ENCODE measurements around the gene SOCS7.

The SOCS7 gene

DNA sequence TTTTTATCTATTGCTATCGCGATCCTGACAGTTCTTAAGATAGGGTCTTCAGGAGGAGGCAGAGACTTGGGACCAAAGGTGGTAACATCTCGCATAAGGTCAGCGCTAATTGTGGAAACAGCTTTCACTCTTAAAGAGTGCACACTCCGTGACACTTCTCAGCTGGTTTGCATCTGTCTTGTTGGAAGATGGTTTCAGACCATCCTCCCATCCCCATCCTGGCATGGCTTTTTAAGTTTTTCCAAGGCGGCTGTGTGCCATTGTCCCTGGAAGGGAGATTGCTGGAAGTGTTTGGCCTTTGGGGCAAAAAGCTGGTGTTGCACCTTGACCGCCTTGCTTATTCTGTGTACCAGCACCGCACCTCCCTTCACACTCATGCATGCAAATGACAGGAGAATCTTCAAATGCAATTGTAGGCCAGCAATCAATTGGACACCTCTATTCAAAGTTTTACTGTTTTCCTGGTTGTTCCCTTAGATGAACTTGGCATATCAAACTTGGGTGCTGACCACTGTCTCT lies 1.5 kb downstream of the SOCS7 start:
- DNase-seq (ENCODE audit: low read depth) = peak; percentile 15
- TF ChIP-seq CTCF (conservative IDR thresholded peaks at IDR 0.05; ENCODE audit: control insufficient read depth, insufficient read depth, low read depth, low read length) = no peak
- peak overlapping the region; percentile 70 for H3K4me3 ChIP-seq (ENCODE audit: control insufficient read depth, low read depth, low read length)

- H3K4me3 ChIP-seq (ENCODE audit: control insufficient read depth, low read depth, low read length) = peak overlapping the region; percentile 70
- TF ChIP-seq CTCF (conservative IDR thresholded peaks at IDR 0.05; ENCODE audit: control insufficient read depth, insufficient read depth, low read depth, low read length) = no peak
- no peak for DNase-seq (ENCODE audit: low read depth)
Measured at GRCh38 chr17:38353668-38354067, 2.0 kb downstream of the SOCS7 start.

DNA sequence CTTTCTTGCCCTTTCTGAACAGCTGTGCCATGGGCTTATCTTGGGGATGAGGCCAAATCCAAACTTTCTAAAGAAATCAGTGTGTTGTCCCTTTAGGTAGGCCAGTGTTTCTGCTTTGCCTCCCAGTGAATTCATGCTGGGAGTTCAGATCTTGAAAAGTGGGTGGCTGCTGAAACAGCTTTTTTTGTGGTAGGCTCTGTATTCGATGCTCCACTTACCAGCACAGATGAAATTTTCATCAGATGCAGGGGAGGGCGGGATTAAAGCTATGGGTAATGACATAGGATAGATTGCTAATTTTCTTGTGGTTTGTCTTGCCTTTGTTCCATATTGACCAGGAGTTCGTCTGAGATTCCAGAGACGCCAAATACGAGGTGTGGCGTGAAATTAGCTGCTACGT lies 2.8 kb downstream of the SOCS7 start:
- DNase-seq (ENCODE audit: low read depth) = no peak
- no peak for TF ChIP-seq CTCF (conservative IDR thresholded peaks at IDR 0.05; ENCODE audit: control insufficient read depth, insufficient read depth, low read depth, low read length)
- no peak overlapping the region for H3K4me3 ChIP-seq (ENCODE audit: control insufficient read depth, low read depth, low read length)

DNA sequence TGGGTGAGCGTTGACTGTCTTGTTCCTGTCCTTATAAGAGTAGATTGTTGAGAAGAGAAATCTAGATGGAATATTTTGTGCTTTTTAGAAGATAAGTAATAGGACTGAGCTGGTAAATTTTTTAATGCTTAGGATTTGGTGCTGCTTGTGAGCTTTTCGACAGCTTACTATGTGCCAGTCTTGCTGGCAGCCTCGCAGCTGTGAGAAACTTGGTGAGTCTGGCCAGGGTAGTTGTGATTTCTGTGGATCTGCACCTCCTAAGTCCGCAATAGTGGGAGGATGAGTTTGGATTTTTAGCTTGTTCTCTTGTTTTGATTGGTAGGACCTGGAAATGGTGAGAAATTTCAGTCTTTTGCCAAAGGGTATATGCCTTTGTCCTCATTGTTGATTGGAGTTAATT lies 3.6 kb downstream of the SOCS7 start:
- TF ChIP-seq CTCF (conservative IDR thresholded peaks at IDR 0.05; ENCODE audit: control insufficient read depth, insufficient read depth, low read depth, low read length) = no peak
- H3K4me3 ChIP-seq (ENCODE audit: control insufficient read depth, low read depth, low read length) = no peak overlapping the region
- DNase-seq (ENCODE audit: low read depth) = no peak

GRCh38 chr17:38357486-38358123 lies 6.0 kb downstream of the SOCS7 start:
- DNase-seq (ENCODE audit: low read depth) = peak; percentile 15
- no peak for TF ChIP-seq CTCF (conservative IDR thresholded peaks at IDR 0.05; ENCODE audit: control insufficient read depth, insufficient read depth, low read depth, low read length)
- no peak overlapping the region for H3K4me3 ChIP-seq (ENCODE audit: control insufficient read depth, low read depth, low read length)

DNA sequence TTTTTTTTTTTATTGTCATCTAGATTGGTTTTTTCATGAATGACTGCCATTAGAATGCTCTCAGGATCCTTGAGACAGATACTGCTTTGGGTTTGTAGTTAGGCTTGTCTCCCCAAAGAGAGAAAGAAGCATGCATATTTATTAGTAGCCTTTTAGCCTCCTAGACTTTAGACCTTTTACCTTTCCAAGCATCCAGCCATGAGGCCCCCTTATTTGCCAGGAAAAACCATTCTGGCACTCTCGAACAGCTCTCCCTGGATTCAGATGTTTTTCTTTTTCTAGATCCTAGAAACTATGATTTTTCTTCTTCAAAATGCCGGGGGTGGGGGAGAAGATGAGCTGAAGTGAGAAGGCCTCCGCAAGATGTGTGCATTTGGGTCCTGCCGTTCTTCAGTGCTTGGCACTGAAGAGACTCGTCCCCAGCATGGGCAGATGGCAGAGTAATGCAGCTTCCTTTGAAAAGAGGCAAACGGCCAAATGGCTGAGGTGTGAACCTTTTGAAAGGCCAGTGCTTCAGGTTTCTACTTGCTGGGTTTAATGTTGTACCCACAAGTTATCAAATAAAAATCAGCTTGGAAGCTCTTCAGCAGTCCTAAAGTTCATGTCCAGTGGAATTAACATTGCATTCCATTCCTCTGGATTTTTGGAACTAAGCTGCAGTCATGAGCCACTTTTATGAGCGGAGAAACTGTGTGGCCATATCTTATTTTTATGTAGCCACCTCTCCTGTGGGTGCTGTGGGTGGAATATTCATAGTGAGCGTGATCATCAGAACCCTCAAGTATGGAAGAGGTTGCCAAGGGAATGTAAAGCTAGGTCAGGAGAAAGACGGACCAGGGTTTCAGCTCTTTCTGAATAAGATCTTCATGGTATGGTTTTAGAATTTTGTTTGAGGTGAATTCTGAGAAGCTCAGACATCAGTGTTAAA lies 7.2 kb downstream of the SOCS7 start:
- DNase-seq (ENCODE audit: low read depth) = no peak
- H3K4me3 ChIP-seq (ENCODE audit: control insufficient read depth, low read depth, low read length) = no peak overlapping the region
- no peak for TF ChIP-seq CTCF (conservative IDR thresholded peaks at IDR 0.05; ENCODE audit: control insufficient read depth, insufficient read depth, low read depth, low read length)

All from fibroblast of mammary gland (primary cell).